Measurements from ENCODE around the gene PKD2. TPM values are rescaled to one million over a fixed set of nuclear protein-coding genes. Genes with fewer than 3 reads are reported as not detected.

The PKD2 gene
- total RNA-seq, 1 experiment from 2014 or later: 38.4 TPM

GRCh38 chr4:88102026-88102425 is 94.6 kb downstream of the PKD2 start:
- Histone ChIP-seq H3K14ac (ENCODE audit: insufficient read depth, low read length) (no peak overlapping the region), H3K79me1 (ENCODE audit: insufficient read depth, low read depth, low read length, poor library complexity, severe bottlenecking) (no peaks in the 10 kb centered on the region), H3K27ac (ENCODE audit: insufficient read length, low read depth, low read length) (no peak overlapping the region), H2BK120ac (ENCODE audit: low read depth, low read length, poor library complexity, severe bottlenecking) (no peak overlapping the region), H2BK20ac (ENCODE audit: low read depth, low read length, poor library complexity, severe bottlenecking) (no peak overlapping the region), H4K20me1 (ENCODE audit: control insufficient read depth, insufficient read depth, insufficient read length) (no peaks in the 10 kb centered on the region), H3T11ph (ENCODE audit: low read length) (no peak overlapping the region), H3K4ac (ENCODE audit: low read depth, low read length) (no peak overlapping the region), H4K91ac (ENCODE audit: insufficient read length, low read depth, low read length) (no peak overlapping the region), H3K9ac (ENCODE audit: extremely low read depth, insufficient read length, low read length) (no peak overlapping the region), H2BK5ac (ENCODE audit: insufficient read length, low read length) (no peak overlapping the region), H4K5ac (ENCODE audit: insufficient read length, low read depth, low read length) (no peak overlapping the region), H2BK15ac (ENCODE audit: low read depth, low read length) (no peak overlapping the region), H4K8ac (replicated peaks; ENCODE audit: insufficient read length, low read depth, low read length) (no peak overlapping the region), H3K79me2 (ENCODE audit: insufficient read depth, low read length) (no peaks in the 10 kb centered on the region), H3K23ac (ENCODE audit: insufficient read length, low read depth, low read length) (no peak overlapping the region), H3K18ac (ENCODE audit: insufficient read length, low read depth, low read length) (no peak overlapping the region), H3K23me2 (ENCODE audit: insufficient read length, low read depth, low read length, poor library complexity, severe bottlenecking) (no peaks in the 10 kb centered on the region), H3K9me3 (ENCODE audit: control insufficient read depth, low read depth, low read length) (no peaks in the 10 kb centered on the region), H2AK5ac (ENCODE audit: insufficient read length, low read length) (no peak overlapping the region), H3K27me3 (ENCODE audit: insufficient read depth, low read length) (no peaks in the 10 kb centered on the region), H2AFZ (ENCODE audit: low read length) (no peak overlapping the region), H3K56ac (ENCODE audit: insufficient read length, low read depth, low read length) (no peak overlapping the region), H2BK12ac (ENCODE audit: insufficient read length, low read depth, low read length) (no peak overlapping the region), H3K4me2 (ENCODE audit: insufficient read depth, insufficient read length, low read length) (no peak overlapping the region), H3K4me1 (ENCODE audit: insufficient read depth, low read length) (no peaks in the 10 kb centered on the region)
- H3K27ac Mint-ChIP-seq: no peak overlapping the region
- no peaks in the 10 kb centered on the region for H3K36me3 Mint-ChIP-seq (ENCODE audit: insufficient read depth in 1 of 3, low read depth in 3 of 3)
- DNase-seq: no peak
- no CpG with 5 or more reads among the region's 7 CpGs for WGBS (ENCODE audit: extremely low coverage, insufficient read length, low lambda C conversion rate)
- no peaks in the 10 kb centered on the region for H3K4me1 Mint-ChIP-seq
- TF ChIP-seq, protein P1, sequence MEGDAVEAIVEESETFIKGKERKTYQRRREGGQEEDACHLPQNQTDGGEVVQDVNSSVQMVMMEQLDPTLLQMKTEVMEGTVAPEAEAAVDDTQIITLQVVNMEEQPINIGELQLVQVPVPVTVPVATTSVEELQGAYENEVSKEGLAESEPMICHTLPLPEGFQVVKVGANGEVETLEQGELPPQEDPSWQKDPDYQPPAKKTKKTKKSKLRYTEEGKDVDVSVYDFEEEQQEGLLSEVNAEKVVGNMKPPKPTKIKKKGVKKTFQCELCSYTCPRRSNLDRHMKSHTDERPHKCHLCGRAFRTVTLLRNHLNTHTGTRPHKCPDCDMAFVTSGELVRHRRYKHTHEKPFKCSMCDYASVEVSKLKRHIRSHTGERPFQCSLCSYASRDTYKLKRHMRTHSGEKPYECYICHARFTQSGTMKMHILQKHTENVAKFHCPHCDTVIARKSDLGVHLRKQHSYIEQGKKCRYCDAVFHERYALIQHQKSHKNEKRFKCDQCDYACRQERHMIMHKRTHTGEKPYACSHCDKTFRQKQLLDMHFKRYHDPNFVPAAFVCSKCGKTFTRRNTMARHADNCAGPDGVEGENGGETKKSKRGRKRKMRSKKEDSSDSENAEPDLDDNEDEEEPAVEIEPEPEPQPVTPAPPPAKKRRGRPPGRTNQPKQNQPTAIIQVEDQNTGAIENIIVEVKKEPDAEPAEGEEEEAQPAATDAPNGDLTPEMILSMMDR (conservative IDR thresholded peaks at IDR 0.05): no peak
- H3K27me3 Mint-ChIP-seq (ENCODE audit: low read depth): no peaks in the 10 kb centered on the region
- H3K4me3 Mint-ChIP-seq: no peak overlapping the region
- no peaks in the 10 kb centered on the region for H3K9me3 Mint-ChIP-seq
